GM11168 (cell line): ENCODE data around the gene PTPN23.

Experiments used
- in situ Hi-C: fragments of 300-500 bp; cut with MboI; formaldehyde crosslinking; loops from one replicate; pipeline ENCODE4 v1.12.0; 2022; ENCODE audit warnings: low sequenced_read_pairs; ENCODE audit not compliant: unreplicated experiment

PTPN23 gene

GRCh38 chr3:47418167-47419082 is 37.6 kb downstream of the PTPN23 start:
- in situ Hi-C loops: no loop called here

GRCh38 chr3:47419083-47420043 is 38.5 kb downstream of the PTPN23 start:
- in situ Hi-C loops: no loop called here

GRCh38 chr3:47420044-47420430 is 39.2 kb downstream of the PTPN23 start:
- in situ Hi-C loops: no loop called here

- in situ Hi-C loops: no loop called here
These were observed 40.0 kb downstream of the PTPN23 start for GRCh38 chr3:47420511-47421484.

- in situ Hi-C loops: no loop called here
These were observed 41.2 kb downstream of the PTPN23 start for GRCh38 chr3:47421741-47422649.

GRCh38 chr3:47422743-47423142 is 41.9 kb downstream of the PTPN23 start:
- in situ Hi-C loops: no loop called here

GRCh38 chr3:47423548-47424145 is 42.8 kb downstream of the PTPN23 start:
- in situ Hi-C loops: no loop called here

- in situ Hi-C loops: no loop called here
These were observed 43.9 kb downstream of the PTPN23 start for GRCh38 chr3:47424434-47425382.

- in situ Hi-C loops: no loop called here
These were observed 44.6 kb downstream of the PTPN23 start for GRCh38 chr3:47425383-47425778.

GRCh38 chr3:47425959-47426358 is 45.1 kb downstream of the PTPN23 start:
- in situ Hi-C loops: no loop called here

GRCh38 chr3:47427866-47428265 is 47.0 kb downstream of the PTPN23 start:
- in situ Hi-C loops: no loop called here

GRCh38 chr3:47428662-47429061 is 47.8 kb downstream of the PTPN23 start:
- in situ Hi-C loops: no loop called here

- in situ Hi-C loops: no loop called here
These were observed 48.9 kb downstream of the PTPN23 start for GRCh38 chr3:47429476-47430270.

GRCh38 chr3:47430606-47431005 is 49.8 kb downstream of the PTPN23 start:
- in situ Hi-C loops: no loop called here

GRCh38 chr3:47431225-47431624 is 50.4 kb downstream of the PTPN23 start:
- in situ Hi-C loops: no loop called here

- in situ Hi-C loops: no loop called here
These were observed 51.9 kb downstream of the PTPN23 start for GRCh38 chr3:47432673-47433072.

- in situ Hi-C loops: no loop called here
These were observed 53.0 kb downstream of the PTPN23 start for GRCh38 chr3:47433796-47434195.
